ENCODE measurements around the gene ADH7. TPM values are rescaled to one million over a fixed set of nuclear protein-coding genes. Genes with fewer than 3 reads are reported as not detected.

The ADH7 gene
- total and polyA plus RNA-seq, 2 donors (not counting 1 experiment from before 2014, with no cell fraction given), result 0.17 TPM; not detected in 1

DNA sequence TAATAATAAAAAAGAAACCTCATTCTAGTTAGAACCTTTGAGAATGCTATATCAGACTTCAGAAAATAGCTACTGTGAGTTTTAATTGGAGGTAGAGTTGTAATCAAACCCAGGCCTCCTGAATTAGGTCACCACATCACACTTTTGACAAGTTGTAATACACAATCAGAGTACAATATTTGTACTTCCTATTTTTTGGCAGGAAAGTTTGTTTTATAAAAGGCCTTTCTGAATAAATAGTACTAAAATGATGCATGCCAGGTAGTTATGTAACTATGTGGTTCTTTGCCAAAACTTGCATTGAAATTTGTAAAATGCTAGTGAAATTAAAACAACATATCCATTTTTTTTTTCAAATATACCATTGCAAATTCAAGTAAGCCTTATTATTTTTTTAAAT, 26.8 kb downstream of the ADH7 start:
- H3K27me3 ChIP-seq (ENCODE audit: control insufficient read depth, insufficient read depth, low read length), result no peaks in the 10 kb centered on the region
- H2AFZ ChIP-seq (ENCODE audit: low read length), result no peak overlapping the region
- no peaks in the 10 kb centered on the region for H3K79me2 ChIP-seq (ENCODE audit: control insufficient read depth, insufficient read depth, low read length)
- TF ChIP-seq CTCF (conservative IDR thresholded peaks at IDR 0.05 in 1 of 2, IDR thresholded peaks at IDR 0.05 in 1 of 2; ENCODE audit: low read depth in 1 of 2, low read length in 2 of 2), result no peak
- TF ChIP-seq EZH2 (IDR thresholded peaks at IDR 0.05; ENCODE audit: low read length, missing control alignments), result no peak
- peaks cover 9% of the 10 kb centered on the region for H3K4me1 ChIP-seq (ENCODE audit: control insufficient read depth, extremely low read depth, insufficient read depth, low read length)
- H3K9ac ChIP-seq (ENCODE audit: insufficient read depth, low read length), result no peak overlapping the region
- no peaks in the 10 kb centered on the region for H3K36me3 ChIP-seq (ENCODE audit: control insufficient read depth, insufficient read depth, low read length)
- DNase-seq (ENCODE audit: low read depth in 2 of 2), result peak in 1 of 2 donors; percentile 54
- no peak overlapping the region for H3K4me3 ChIP-seq (replicated peaks in 1 of 4; ENCODE audit: control extremely low read depth in 1 of 4, insufficient read depth in 1 of 4, low read depth in 3 of 4, low read length in 4 of 4)
- no peaks in the 10 kb centered on the region for H3K9me3 ChIP-seq (ENCODE audit: control insufficient read depth, insufficient read depth, low read depth, low read length)
- H3K4me2 ChIP-seq (ENCODE audit: extremely low read depth, insufficient read depth, low read length), result no peak overlapping the region
- no peaks in the 10 kb centered on the region for H4K20me1 ChIP-seq (ENCODE audit: control insufficient read depth, extremely low read depth, insufficient read depth, low read length)
- no peak overlapping the region for H3K27ac ChIP-seq (ENCODE audit: insufficient read depth, low read length)

DNA sequence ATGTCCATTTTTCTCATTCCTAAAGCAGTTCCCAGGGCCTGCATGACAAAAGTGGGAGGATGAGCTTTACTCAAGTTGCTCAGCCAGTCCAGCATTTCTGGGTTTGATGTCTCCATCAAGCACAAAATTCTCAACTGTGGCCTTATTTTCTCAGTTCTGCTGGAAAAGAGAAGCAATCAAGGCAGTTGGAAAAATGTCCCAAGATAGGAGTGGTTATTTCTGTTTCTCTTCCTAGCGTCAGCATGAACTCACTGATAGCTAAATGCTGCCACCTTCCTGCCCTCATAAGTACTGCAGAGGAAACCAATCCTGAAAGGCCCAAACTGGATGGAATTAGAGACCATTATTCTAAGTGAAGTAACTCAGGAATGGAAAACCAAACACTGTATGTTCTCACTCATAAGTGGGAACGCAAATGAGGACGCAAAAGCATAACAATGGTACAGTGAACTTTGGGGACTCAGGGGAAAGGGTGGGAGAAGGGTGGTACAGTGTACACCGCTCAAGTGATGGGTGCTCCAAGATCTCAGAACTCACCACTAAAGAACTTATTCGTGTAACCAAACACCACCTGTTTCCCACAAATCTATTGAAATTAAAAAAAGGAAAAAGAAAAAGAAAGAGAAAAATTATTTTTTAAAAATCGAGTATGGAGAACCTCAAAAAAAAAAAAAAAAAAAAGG, 29.6 kb downstream of the ADH7 start:
- Histone ChIP-seq H3K4me3 (replicated peaks in 1 of 4; ENCODE audit: control extremely low read depth in 1 of 4, insufficient read depth in 1 of 4, low read depth in 3 of 4, low read length in 4 of 4) (peak overlapping the region in 1 of 4 experiments; percentile 21), H3K4me2 (ENCODE audit: extremely low read depth, insufficient read depth, low read length) (no peak overlapping the region), H3K9me3 (ENCODE audit: control insufficient read depth, insufficient read depth, low read depth, low read length) (no peaks in the 10 kb centered on the region), H3K27me3 (ENCODE audit: control insufficient read depth, insufficient read depth, low read length) (no peaks in the 10 kb centered on the region), H3K36me3 (ENCODE audit: control insufficient read depth, insufficient read depth, low read length) (no peaks in the 10 kb centered on the region), H3K9ac (ENCODE audit: insufficient read depth, low read length) (no peak overlapping the region), H2AFZ (ENCODE audit: low read length) (peak overlapping the region; percentile 59), H4K20me1 (ENCODE audit: control insufficient read depth, extremely low read depth, insufficient read depth, low read length) (no peaks in the 10 kb centered on the region), H3K4me1 (ENCODE audit: control insufficient read depth, extremely low read depth, insufficient read depth, low read length) (peaks cover 9% of the 10 kb centered on the region), H3K27ac (ENCODE audit: insufficient read depth, low read length) (peak overlapping the region; percentile 55), H3K79me2 (ENCODE audit: control insufficient read depth, insufficient read depth, low read length) (no peaks in the 10 kb centered on the region)
- peak; percentile 89 to 96 for TF ChIP-seq CTCF (conservative IDR thresholded peaks at IDR 0.05 in 1 of 2, IDR thresholded peaks at IDR 0.05 in 1 of 2; ENCODE audit: low read depth in 1 of 2, low read length in 2 of 2)
- no peak for TF ChIP-seq EZH2 (IDR thresholded peaks at IDR 0.05; ENCODE audit: low read length, missing control alignments)
- DNase-seq (ENCODE audit: low read depth in 2 of 2), result peak; percentile 65 to 93

DNA sequence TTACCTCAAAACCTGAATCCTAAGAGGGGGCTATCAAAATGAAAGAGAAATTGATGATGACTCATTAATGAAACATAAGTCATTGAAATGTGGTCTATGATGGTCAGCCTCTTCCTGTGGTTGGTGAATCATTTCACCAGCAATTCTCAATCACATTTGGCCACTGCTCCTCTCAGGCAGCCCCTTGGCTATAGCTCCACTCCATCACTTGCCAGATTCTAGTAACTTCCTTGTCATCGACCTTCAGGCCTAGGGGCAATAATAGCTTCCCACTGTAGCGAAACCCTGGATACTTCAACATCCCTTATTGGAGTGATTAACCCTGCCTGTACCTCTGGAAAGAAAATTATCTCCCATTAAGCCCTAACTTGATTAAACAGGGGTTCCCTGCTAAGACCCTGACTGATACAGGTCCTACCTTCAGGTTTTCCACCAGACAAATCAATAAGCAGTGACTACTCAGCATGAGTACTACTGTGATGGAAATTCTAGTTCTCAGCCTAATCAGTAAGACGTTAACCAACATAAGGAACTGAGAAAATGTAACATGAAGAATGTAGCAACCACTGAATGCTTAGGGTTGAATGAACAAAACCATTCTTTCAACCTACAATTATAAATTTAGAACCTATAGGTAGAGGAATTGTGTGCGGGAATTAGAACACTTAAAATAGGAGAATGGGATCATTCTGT, 30.4 kb downstream of the ADH7 start:
- H3K27me3 ChIP-seq (ENCODE audit: control insufficient read depth, insufficient read depth, low read length), result no peaks in the 10 kb centered on the region
- no peak overlapping the region for H3K9ac ChIP-seq (ENCODE audit: insufficient read depth, low read length)
- H3K27ac ChIP-seq (ENCODE audit: insufficient read depth, low read length), result peak overlapping the region; percentile 55
- H3K79me2 ChIP-seq (ENCODE audit: control insufficient read depth, insufficient read depth, low read length), result no peaks in the 10 kb centered on the region
- H3K4me3 ChIP-seq (replicated peaks in 1 of 4; ENCODE audit: control extremely low read depth in 1 of 4, insufficient read depth in 1 of 4, low read depth in 3 of 4, low read length in 4 of 4), result peak overlapping the region in 1 of 4 experiments; percentile 21
- H3K9me3 ChIP-seq (ENCODE audit: control insufficient read depth, insufficient read depth, low read depth, low read length), result no peaks in the 10 kb centered on the region
- no peak overlapping the region for H3K4me2 ChIP-seq (ENCODE audit: extremely low read depth, insufficient read depth, low read length)
- no peaks in the 10 kb centered on the region for H3K36me3 ChIP-seq (ENCODE audit: control insufficient read depth, insufficient read depth, low read length)
- no peak overlapping the region for H2AFZ ChIP-seq (ENCODE audit: low read length)
- no peak for TF ChIP-seq CTCF (conservative IDR thresholded peaks at IDR 0.05 in 1 of 2, IDR thresholded peaks at IDR 0.05 in 1 of 2; ENCODE audit: low read depth in 1 of 2, low read length in 2 of 2)
- no peak for TF ChIP-seq EZH2 (IDR thresholded peaks at IDR 0.05; ENCODE audit: low read length, missing control alignments)
- DNase-seq (ENCODE audit: low read depth in 2 of 2), result peak; percentile 96
- H4K20me1 ChIP-seq (ENCODE audit: control insufficient read depth, extremely low read depth, insufficient read depth, low read length), result no peaks in the 10 kb centered on the region
- H3K4me1 ChIP-seq (ENCODE audit: control insufficient read depth, extremely low read depth, insufficient read depth, low read length), result peaks cover 9% of the 10 kb centered on the region
